ENCODE data around the gene HMG20A. TPM values are rescaled to one million over a fixed set of nuclear protein-coding genes. Genes with fewer than 3 reads are reported as not detected.

HMG20A gene
- total and polyA plus RNA-seq, 9 of the 15 experiments (the other 6 are each of a cell fraction or from before 2014, with no cell fraction given) = 25.0 to 68.1 (median 38.9) TPM

DNA sequence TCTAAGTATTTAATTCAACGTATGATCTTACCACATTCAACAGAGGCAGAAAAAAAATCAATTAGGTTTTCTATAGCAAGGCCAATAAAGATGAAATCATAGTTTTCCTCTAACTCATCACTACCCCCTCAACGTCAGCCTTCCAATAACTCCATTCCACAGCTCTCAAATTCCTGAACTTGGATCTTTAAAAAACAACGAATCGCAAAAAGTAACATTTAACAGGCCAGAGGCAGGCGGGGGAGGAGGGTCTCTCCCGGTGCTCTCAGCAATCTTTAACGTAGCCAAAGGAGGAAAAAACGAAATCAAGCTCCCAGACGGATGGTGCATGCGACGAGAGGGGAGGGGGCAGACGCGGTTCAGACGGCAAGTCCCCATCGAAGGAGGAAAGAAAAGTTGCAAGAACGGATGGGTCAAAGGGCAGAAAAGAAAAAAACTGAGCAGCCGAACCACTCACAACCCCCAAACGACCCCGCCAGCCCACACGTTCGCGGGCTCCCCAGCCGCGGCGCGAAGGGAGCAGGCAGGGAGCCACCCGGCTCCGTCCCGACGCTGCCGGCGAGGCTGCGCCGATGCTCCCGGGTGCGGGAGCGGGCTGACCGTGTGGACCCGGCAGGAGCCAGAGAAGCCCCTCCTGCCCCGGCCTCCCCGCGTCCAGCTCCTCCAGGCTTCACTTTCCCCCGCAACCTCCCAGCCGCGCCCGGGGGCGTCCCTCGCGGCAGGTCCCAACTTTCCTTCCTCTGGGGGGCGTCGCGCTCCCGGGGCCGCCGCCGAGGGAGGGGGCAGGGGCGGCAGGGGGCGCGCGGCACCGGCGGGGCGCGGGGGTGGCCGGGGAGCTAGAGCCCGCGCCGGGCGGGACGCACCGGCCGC is 1.5 kb upstream of the HMG20A start (continued):
- TF ChIP-seq, protein P1, sequence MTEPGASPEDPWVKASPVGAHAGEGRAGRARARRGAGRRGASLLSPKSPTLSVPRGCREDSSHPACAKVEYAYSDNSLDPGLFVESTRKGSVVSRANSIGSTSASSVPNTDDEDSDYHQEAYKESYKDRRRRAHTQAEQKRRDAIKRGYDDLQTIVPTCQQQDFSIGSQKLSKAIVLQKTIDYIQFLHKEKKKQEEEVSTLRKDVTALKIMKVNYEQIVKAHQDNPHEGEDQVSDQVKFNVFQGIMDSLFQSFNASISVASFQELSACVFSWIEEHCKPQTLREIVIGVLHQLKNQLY (CRISPR knock-in tag; conservative IDR thresholded peaks at IDR 0.05) = no peak
- TF ChIP-seq TEAD2 (tag; IDR thresholded peaks at IDR 0.05) (no peak), ZSCAN32 (CRISPR knock-in tag; IDR thresholded peaks at IDR 0.05) (no peak)

DNA sequence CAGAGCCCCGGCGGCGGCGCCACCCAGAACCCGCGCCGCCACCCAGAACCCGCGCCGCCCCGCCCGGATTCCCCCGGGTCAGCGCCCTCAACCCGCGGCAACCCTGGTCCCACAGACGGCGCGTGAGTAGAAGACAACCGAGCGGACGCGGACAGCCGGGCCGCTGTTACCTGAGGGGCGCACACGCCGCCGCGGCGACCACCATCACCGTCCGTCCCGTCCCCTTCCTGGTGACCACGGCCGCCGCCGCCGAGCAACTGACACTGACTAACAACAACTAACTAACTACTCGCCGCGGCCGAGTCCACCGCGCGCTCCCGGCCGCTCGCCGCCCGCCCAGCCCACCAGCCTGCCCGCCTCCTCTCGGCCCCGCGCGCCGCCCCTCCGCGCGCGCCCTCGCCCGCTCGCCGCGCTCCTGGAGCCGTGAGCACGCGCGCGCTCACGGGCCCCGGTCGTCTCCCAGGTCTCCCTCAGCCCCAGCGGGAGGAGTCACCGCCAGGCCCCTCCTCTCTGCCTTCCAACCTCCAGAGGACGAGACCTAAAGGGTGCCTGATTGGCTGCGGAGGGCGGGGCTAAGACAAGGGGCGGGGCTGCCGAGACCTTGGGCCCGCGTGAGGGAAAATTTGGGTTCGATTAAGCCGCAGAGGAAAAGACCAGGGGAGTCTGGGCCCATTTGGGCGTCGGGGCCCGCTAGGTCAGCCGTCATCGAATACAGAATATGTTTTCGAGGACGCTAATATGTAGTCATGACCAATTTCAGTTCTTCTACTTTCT is 665 bp upstream of the HMG20A start, which contains the start of gene PEAK1:
PEAK1 (minus strand) TSS at position 269 of the 774 bp plus-strand sequence. CDS start 238,178 bp downstream, outside the sequence.
- peak within 1 kb of the TSS; percentile 99 for H2AFZ ChIP-seq (ENCODE audit: low read depth, low read length)
- H3K27ac ChIP-seq (ENCODE audit: extremely low read depth, low read depth, low read length) = peak within 1 kb of the TSS; percentile 98
- H3K4me1 ChIP-seq (replicated peaks in 1 of 2; ENCODE audit: control insufficient read depth in 2 of 2, insufficient read depth in 2 of 2, low read length in 2 of 2) = peaks cover 18 to 38% of the 10 kb centered on the region in 2 experiments; a peak in 4 of 5 replicates
- intact Hi-C loops (cut with micrococcal nuclease) = loop anchor here (5.0 kb wide), 1 partner anchor 77 kb away; no protein-coding TSS in a partner anchor
- no peaks in the 10 kb centered on the region for H3K9me1 ChIP-seq (ENCODE audit: control insufficient read depth, insufficient read depth, low read length)
- H3K27me3 ChIP-seq (ENCODE audit: control insufficient read depth in 2 of 2, insufficient read depth in 2 of 2, low read length in 2 of 2) = no peaks in the 10 kb centered on the region
- no TSS peak for BruUV-seq (replicated peaks)
- FAIRE-seq = peak; percentile 78
- ATAC-seq = peak; percentile 95
- peak within 1 kb of the TSS; percentile 94 for H3K4me3 ChIP-seq
- ChIA-PET CTCF (ENCODE audit: low intra/inter-chr PET ratio) (interaction anchor here (0.7 kb wide), 1 partner anchor 1095 kb away, joined by 4 read pairs; no protein-coding TSS in a partner anchor), POLR2A (interaction anchor here (0.6 to 1.6 kb wide), 3 partner anchors 10 to 22 kb away, joined by 3 to 8 read pairs (median 4); no protein-coding TSS in a partner anchor)
- H3K36me3 ChIP-seq (ENCODE audit: control insufficient read depth, insufficient read depth, low read length) = peaks cover 1% of the 10 kb centered on the region; the same call in 2 of the 3 replicates
- H3K9ac ChIP-seq (ENCODE audit: insufficient read depth in 1 of 2, low read depth in 2 of 2, low read length in 2 of 2) = peak within 1 kb of the TSS; percentile 93 to 96
- H3K9me3 ChIP-seq (replicated peaks; ENCODE audit: control insufficient read depth, insufficient read depth, low read depth, low read length) = no peaks in the 10 kb centered on the region
- peaks cover 89% of the 10 kb centered on the region for H3K79me2 ChIP-seq (ENCODE audit: control insufficient read depth, insufficient read depth, low read length)
- peak within 1 kb of the TSS; percentile 96 for H3K4me2 ChIP-seq (ENCODE audit: insufficient read depth, low read length)
- no peaks in the 10 kb centered on the region for H4K20me1 ChIP-seq (replicated peaks; ENCODE audit: control insufficient read depth, insufficient read depth, low read length)
- peak; percentile 93 to 99 (median 94) for DNase-seq (ENCODE audit: extremely low read depth in 1 of 4, low spot score in 3 of 4)
- in situ Hi-C loops (cut with MboI) = no loop called here
- 0% methylated on average over 57 of the region's 92 CpGs for WGBS (ENCODE audit: insufficient coverage, low coverage, missing lambda C conversion rate)
- TF ChIP-seq HMGN3 (IDR thresholded peaks at IDR 0.05; ENCODE audit: borderline replicate concordance, extremely low read depth, insufficient read length, low read depth, low read length) (peak; percentile 71), RBBP5 (IDR thresholded peaks at IDR 0.05; ENCODE audit: borderline replicate concordance, insufficient read depth, low read length, poor library complexity, severe bottlenecking) (peak; percentile 67), OTX1 (CRISPR knock-in tag; IDR thresholded peaks at IDR 0.05) (no peak)
- TF ChIP-seq, protein P2, sequence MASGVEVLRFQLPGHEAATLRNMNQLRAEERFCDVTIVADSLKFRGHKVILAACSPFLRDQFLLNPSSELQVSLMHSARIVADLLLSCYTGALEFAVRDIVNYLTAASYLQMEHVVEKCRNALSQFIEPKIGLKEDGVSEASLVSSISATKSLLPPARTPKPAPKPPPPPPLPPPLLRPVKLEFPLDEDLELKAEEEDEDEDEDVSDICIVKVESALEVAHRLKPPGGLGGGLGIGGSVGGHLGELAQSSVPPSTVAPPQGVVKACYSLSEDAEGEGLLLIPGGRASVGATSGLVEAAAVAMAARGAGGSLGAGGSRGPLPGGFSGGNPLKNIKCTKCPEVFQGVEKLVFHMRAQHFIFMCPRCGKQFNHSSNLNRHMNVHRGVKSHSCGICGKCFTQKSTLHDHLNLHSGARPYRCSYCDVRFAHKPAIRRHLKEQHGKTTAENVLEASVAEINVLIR (CRISPR knock-in tag; IDR thresholded peaks at IDR 0.05) = no peak
- TF ChIP-seq, protein P3, sequence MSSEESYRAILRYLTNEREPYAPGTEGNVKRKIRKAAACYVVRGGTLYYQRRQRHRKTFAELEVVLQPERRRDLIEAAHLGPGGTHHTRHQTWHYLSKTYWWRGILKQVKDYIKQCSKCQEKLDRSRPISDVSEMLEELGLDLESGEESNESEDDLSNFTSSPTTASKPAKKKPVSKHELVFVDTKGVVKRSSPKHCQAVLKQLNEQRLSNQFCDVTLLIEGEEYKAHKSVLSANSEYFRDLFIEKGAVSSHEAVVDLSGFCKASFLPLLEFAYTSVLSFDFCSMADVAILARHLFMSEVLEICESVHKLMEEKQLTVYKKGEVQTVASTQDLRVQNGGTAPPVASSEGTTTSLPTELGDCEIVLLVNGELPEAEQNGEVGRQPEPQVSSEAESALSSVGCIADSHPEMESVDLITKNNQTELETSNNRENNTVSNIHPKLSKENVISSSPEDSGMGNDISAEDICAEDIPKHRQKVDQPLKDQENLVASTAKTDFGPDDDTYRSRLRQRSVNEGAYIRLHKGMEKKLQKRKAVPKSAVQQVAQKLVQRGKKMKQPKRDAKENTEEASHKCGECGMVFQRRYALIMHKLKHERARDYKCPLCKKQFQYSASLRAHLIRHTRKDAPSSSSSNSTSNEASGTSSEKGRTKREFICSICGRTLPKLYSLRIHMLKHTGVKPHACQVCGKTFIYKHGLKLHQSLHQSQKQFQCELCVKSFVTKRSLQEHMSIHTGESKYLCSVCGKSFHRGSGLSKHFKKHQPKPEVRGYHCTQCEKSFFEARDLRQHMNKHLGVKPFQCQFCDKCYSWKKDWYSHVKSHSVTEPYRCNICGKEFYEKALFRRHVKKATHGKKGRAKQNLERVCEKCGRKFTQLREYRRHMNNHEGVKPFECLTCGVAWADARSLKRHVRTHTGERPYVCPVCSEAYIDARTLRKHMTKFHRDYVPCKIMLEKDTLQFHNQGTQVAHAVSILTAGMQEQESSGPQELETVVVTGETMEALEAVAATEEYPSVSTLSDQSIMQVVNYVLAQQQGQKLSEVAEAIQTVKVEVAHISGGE (CRISPR knock-in tag; IDR thresholded peaks at IDR 0.05) = peak in 1 of 3 experiments; percentile 66; a peak in 2 of 6 replicates
- TF ChIP-seq, protein P4, sequence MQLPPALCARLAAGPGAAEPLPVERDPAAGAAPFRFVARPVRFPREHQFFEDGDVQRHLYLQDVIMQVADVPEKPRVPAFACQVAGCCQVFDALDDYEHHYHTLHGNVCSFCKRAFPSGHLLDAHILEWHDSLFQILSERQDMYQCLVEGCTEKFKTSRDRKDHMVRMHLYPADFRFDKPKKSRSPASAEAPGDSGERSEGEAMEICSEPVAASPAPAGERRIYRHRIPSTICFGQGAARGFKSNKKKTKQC (CRISPR knock-in tag; IDR thresholded peaks at IDR 0.05) = no peak
